SK-N-SH (cell line): ENCODE data around the gene MGST1. TPM values are rescaled to one million over a fixed set of nuclear protein-coding genes. Genes with fewer than 3 reads are reported as not detected.
"Not testable (repeated sequence)": the region's sequence is repeated elsewhere in the genome, so short reads cannot be mapped to it uniquely, and the experiment has no call there.

Experiments used
- CTCF ChIA-PET: fragments of 300-600, 350-600 bp; formaldehyde crosslinking; extraction: SDS; loops from one replicate; lab custom pipeline; 2021; lab: Yijun Ruan, JAX
- POLR2A ChIA-PET: fragments of 350-600 bp; sonication (Branson Sonifier 250); formaldehyde crosslinking; extraction: SDS; loops from one replicate; lab custom pipeline; 2020; ENCODE audit warnings: antibody characterized with exemption, inconsistent platforms; lab: Yijun Ruan, JAX
- DNase-seq: peaks from one replicate; pipeline ENCODE4 v3.0.0; 2012
- H2AFZ ChIP-seq: fragments of 200-600 bp; sonication (generic); 2 replicates; pipeline ENCODE4 v1.8.1; 2016; ENCODE audit warnings: antibody characterized with exemption, mild to moderate bottlenecking, low read depth
- H3F3A ChIP-seq: fragments of 200-600 bp; sonication (generic); replicated peaks from 2 replicates; pipeline ENCODE3; 2016; ENCODE audit warnings: antibody characterized with exemption, mild to moderate bottlenecking; ENCODE audit not compliant: insufficient read depth
- H3K27ac ChIP-seq, 2 experiments: fragments of 200-500 bp in 1 of 2; fragments of 200-600 bp in 1 of 2; sonication (Bioruptor generic) in 1 of 2; sonication (generic), shearing (Covaris generic) in 1 of 2; 2 replicates each; pipeline versions ENCODE4 v1.5.1 to v1.6.1; 2014 to 2016; ENCODE audit warnings: low read depth in 2 of 2, inconsistent platforms in 1 of 2, low read length in 1 of 2, mild to moderate bottlenecking in 1 of 2, mixed read lengths in 1 of 2
- H3K27me3 ChIP-seq: fragments of 200-600 bp; sonication (generic), shearing (Covaris generic); 2 replicates; pipeline ENCODE4 v1.6.1; 2016; ENCODE audit warnings: mixed run types; ENCODE audit not compliant: insufficient read depth
- H3K36me3 ChIP-seq, 2 experiments: fragments of 200-500 bp in 1 of 2; fragments of 200-600 bp in 1 of 2; sonication (Bioruptor generic) in 1 of 2; sonication (generic) in 1 of 2; replicated peaks in 1 of 2; 2 replicates each; pipeline versions ENCODE3 to v1.5.1; 2014 to 2016; ENCODE audit warnings: low read length in 1 of 2, mild to moderate bottlenecking in 1 of 2; ENCODE audit not compliant: insufficient read depth in 2 of 2, control insufficient read depth in 1 of 2
- H3K4me1 ChIP-seq, 2 experiments: fragments of 200-500 bp in 1 of 2; fragments of 200-600 bp in 1 of 2; sonication (Bioruptor generic) in 1 of 2; sonication (generic), shearing (Covaris generic) in 1 of 2; 2 replicates each; pipeline versions ENCODE4 v1.5.1 to v1.6.1; 2014 to 2016; ENCODE audit warnings: low read depth in 1 of 2, low read length in 1 of 2, mixed run types in 1 of 2; ENCODE audit not compliant: insufficient read depth in 2 of 2, control insufficient read depth in 1 of 2
- H3K4me2 ChIP-seq: fragments of 200-600 bp; sonication (generic), shearing (Covaris generic); 2 replicates; pipeline ENCODE4 v1.6.1; 2017; ENCODE audit warnings: mixed run types
- H3K4me3 ChIP-seq, 2 experiments: fragments of 200-500 bp in 1 of 2; fragments of 200-600 bp in 1 of 2; sonication (Bioruptor generic) in 1 of 2; sonication (generic), shearing (Covaris generic) in 1 of 2; 2 replicates each; pipeline versions ENCODE4 v1.5.1 to v1.8.1; 2014 to 2016; ENCODE audit warnings: low read depth in 2 of 2, inconsistent platforms in 1 of 2, low read length in 1 of 2, mild to moderate bottlenecking in 1 of 2, mixed read lengths in 1 of 2, moderate library complexity in 1 of 2
- H3K79me2 ChIP-seq: fragments of 200-600 bp; sonication (generic); 2 replicates; pipeline ENCODE4 v1.8.1; 2017; ENCODE audit warnings: mild to moderate bottlenecking; ENCODE audit not compliant: insufficient read depth
- H3K9ac ChIP-seq: fragments of 200-600 bp; sonication (generic); 2 replicates; pipeline ENCODE4 v1.6.1; 2017; ENCODE audit warnings: mixed run types
- H3K9me2 ChIP-seq: fragments of 200-600 bp; sonication (generic); 2 replicates; pipeline ENCODE4 v1.6.1; 2017; ENCODE audit warnings: mixed run types
- H3K9me3 ChIP-seq: fragments of 200-600 bp; sonication (generic); 2 replicates; pipeline ENCODE4 v1.6.1; 2017; ENCODE audit warnings: mixed run types, mild to moderate bottlenecking, moderate library complexity
- H4K20me1 ChIP-seq: fragments of 200-600 bp; sonication (generic); 2 replicates; pipeline ENCODE4 v1.6.1; 2017; ENCODE audit warnings: mild to moderate bottlenecking, mixed run types; ENCODE audit not compliant: insufficient read depth
- EP300 ChIP-seq, 2 experiments: IDR thresholded peaks; 2 replicates each; pipeline versions ENCODE4 v1.4.0 to v1.6.1; 2012; ENCODE audit warnings: borderline replicate concordance in 1 of 2, low read depth in 1 of 2, low read length in 1 of 2
- IRF3 ChIP-seq: fragments of 150-350 bp; IDR thresholded peaks from 2 replicates; pipeline ENCODE4 v1.6.1; 2016; ENCODE audit warnings: mild to moderate bottlenecking, low read depth, low read length
- MAX ChIP-seq: IDR thresholded peaks from 2 replicates; pipeline ENCODE4 v1.4.0; 2012; ENCODE audit warnings: low read depth
- MEF2A ChIP-seq: IDR thresholded peaks from 2 replicates; pipeline ENCODE4 v1.4.0; 2012; ENCODE audit warnings: low read depth, borderline replicate concordance
- RCOR1 ChIP-seq: fragments of 150-350 bp; IDR thresholded peaks from 2 replicates; pipeline ENCODE4 v1.6.1; 2017; ENCODE audit warnings: antibody characterized with exemption, low read length
- RFX5 ChIP-seq: IDR thresholded peaks from 2 replicates; pipeline ENCODE4 v1.6.1; 2012; ENCODE audit warnings: mild to moderate bottlenecking, improper control_type of control experiment, low read length
- SIN3A ChIP-seq: IDR thresholded peaks from 2 replicates; pipeline ENCODE4 v1.6.1; 2012; ENCODE audit warnings: low read depth, mild to moderate bottlenecking, low read length, moderate library complexity, borderline replicate concordance
- TAF1 ChIP-seq: IDR thresholded peaks from 2 replicates; pipeline ENCODE4 v1.6.1; 2012; ENCODE audit warnings: low read depth, mild to moderate bottlenecking, low read length, moderate library complexity, borderline replicate concordance
- USF2 ChIP-seq: fragments of 150-350 bp; IDR thresholded peaks from 2 replicates; pipeline ENCODE4 v1.6.1; 2017; ENCODE audit warnings: antibody characterized with exemption, low read length, low read depth, borderline replicate concordance
- WGBS: methylation state at CpG from one replicate; pipeline ENCODE4 v1.1.6; 2017; ENCODE audit warnings: low lambda C conversion rate; 5-methylcytosine and 5-hydroxymethylcytosine counted together
- polyA plus RNA-seq, 3 experiments: library from polyadenylated mRNA; depleted of rRNA; stranded (reverse); fragments of >200 nt; gene quantifications; 2 replicates each; pipeline ENCODE4 v1.2.3, GENCODE V29; 2012
- TF ChIP-seq, protein P1 (sequence below): IDR thresholded peaks from 2 replicates; pipeline ENCODE4 v1.4.0; 2012; ENCODE audit warnings: low read depth, borderline replicate concordance

MGST1 gene
- polyA plus RNA-seq, 1 of the 3 experiments (the other 2 are of a cell fraction), result 4.8 TPM

DNA sequence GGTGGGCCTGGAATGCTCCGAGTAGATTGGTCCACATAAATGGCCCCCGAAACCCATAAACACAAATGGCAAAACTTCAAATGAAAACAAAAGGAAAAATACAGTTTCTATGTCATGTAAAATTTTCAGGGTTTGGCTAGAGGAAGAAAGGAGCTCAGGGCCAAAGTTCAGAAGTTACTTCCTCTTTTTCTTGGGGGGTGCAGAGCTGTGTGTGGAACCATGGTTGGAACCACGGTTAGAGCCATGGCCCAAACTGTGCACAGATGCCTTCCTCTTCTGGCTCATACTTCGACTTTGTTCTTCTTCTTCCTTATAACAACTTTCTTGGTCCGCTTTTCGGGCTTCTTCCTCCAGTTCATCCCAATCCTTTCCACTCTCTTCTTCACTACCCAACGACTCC, 51.7 kb downstream of the MGST1 start:
- H3K79me2 ChIP-seq, result no peaks in the 10 kb centered on the region
- ChIA-PET CTCF (no interaction called here), POLR2A (no interaction called here)
- H3K9me3 ChIP-seq, result no peaks in the 10 kb centered on the region
- H3K4me3 ChIP-seq, result no peak overlapping the region
- H3K9me2 ChIP-seq, result no peaks in the 10 kb centered on the region
- no peak overlapping the region for H2AFZ ChIP-seq
- no peaks in the 10 kb centered on the region for H3K4me1 ChIP-seq
- no peaks in the 10 kb centered on the region for H3K36me3 ChIP-seq
- WGBS, result 13% methylated on average over 7 of the region's 7 CpGs
- no peaks in the 10 kb centered on the region for H3F3A ChIP-seq
- H3K27me3 ChIP-seq, result no peaks in the 10 kb centered on the region
- no peak overlapping the region for H3K4me2 ChIP-seq
- no peak overlapping the region for H3K27ac ChIP-seq
- H3K9ac ChIP-seq, result no peak overlapping the region
- no peaks in the 10 kb centered on the region for H4K20me1 ChIP-seq
- DNase-seq, result no peak
- TF ChIP-seq IRF3, result no peak
- no peak for TF ChIP-seq RCOR1
- TF ChIP-seq, protein P1, sequence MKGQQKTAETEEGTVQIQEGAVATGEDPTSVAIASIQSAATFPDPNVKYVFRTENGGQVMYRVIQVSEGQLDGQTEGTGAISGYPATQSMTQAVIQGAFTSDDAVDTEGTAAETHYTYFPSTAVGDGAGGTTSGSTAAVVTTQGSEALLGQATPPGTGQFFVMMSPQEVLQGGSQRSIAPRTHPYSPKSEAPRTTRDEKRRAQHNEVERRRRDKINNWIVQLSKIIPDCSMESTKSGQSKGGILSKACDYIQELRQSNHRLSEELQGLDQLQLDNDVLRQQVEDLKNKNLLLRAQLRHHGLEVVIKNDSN, result no peak
- TF ChIP-seq MAX, result no peak
- no peak for TF ChIP-seq USF2

DNA sequence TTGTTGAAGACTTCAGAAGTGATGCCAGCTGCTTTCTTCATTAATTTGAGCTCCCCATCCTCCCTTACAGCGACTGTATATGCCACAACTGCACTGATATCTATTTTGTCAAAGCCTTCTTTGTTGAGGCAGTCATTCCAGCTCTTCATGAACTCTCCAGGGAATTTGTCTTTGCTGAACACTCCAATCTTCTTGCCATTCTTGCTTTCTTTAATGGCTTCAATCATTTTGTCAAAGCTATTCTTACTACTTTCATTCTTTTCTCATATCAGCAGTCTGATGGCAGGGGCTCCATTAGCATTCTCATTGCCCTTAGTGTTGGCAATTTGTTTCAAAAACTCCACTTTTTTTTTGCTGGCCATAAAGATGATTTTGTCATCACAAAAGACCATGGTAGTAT, 54.4 kb downstream of the MGST1 start:
- H3K9me2 ChIP-seq, H3K9ac ChIP-seq, H3K9me3 ChIP-seq, DNase-seq, H4K20me1 ChIP-seq, H3K36me3 ChIP-seq, H3F3A ChIP-seq, H3K27me3 ChIP-seq, H3K4me3 ChIP-seq, H3K4me1 ChIP-seq, H3K27ac ChIP-seq, CTCF ChIA-PET, H2AFZ ChIP-seq, H3K79me2 ChIP-seq, H3K4me2 ChIP-seq: not testable (repeated sequence)
- POLR2A ChIA-PET, result interaction anchor here (0.7 kb wide), 1 partner anchor 13 kb away, joined by 7 read pairs; no protein-coding TSS in a partner anchor
- 13% methylated on average over 1 of the region's 1 CpG for WGBS

- Histone ChIP-seq H3K9ac (no peak overlapping the region), H4K20me1 (no peaks in the 10 kb centered on the region), H3K79me2 (no peaks in the 10 kb centered on the region), H3K4me3 (no peak overlapping the region), H3K27me3 (no peaks in the 10 kb centered on the region), H3K4me1 (no peaks in the 10 kb centered on the region), H3K27ac (no peak overlapping the region), H3K4me2 (no peak overlapping the region), H3K9me2 (no peaks in the 10 kb centered on the region), H3K36me3 (no peaks in the 10 kb centered on the region), H3K9me3 (no peaks in the 10 kb centered on the region; the same call in 1 of the 2 replicates), H3F3A (no peaks in the 10 kb centered on the region), H2AFZ (no peak overlapping the region)
- WGBS, result 81% methylated on average over 1 of the region's 1 CpG
- ChIA-PET POLR2A (no interaction called here), CTCF (no interaction called here)
- DNase-seq, result no peak
- TF ChIP-seq MEF2A, result no peak
- no peak for TF ChIP-seq RCOR1
- no peak for TF ChIP-seq IRF3
- no peak for TF ChIP-seq TAF1
- TF ChIP-seq EP300 (IDR thresholded peaks at IDR 0.05; ENCODE audit: borderline replicate concordance in 1 of 2, low read depth in 1 of 2, low read length in 1 of 2), result no peak
- no peak for TF ChIP-seq MAX
- no peak for TF ChIP-seq RFX5
- no peak for TF ChIP-seq SIN3A
- TF ChIP-seq, protein P1, result no peak
Observed at GRCh38 chr12:16407346-16407745, 59.9 kb downstream of the MGST1 start.
